Posterior vena cava (tissue), 2 donors: ENCODE results near the gene BICRA. TPM values are rescaled to one million over a fixed set of nuclear protein-coding genes. Genes with fewer than 3 reads are reported as not detected.
"Not testable (repeated sequence)": the region's sequence is repeated elsewhere in the genome, so short reads cannot be mapped to it uniquely, and the experiment has no call there.

Experiments used
- DNase-seq: peaks from one replicate; pipeline ENCODE4 v3.0.0-alpha.2; 2020; ENCODE audit warnings: low spot score
- intact Hi-C, 2 donors: fragments of 100-400 bp; cut with DNase I; formaldehyde crosslinking; loops; one replicate each; pipeline versions ENCODE4 v1.14.1 to v1.14.2; 2022 to 2023
- total RNA-seq, 2 donors: library from RNA; stranded (reverse); fragmentation: NEBNext Ultra II Directional; extraction: Animal tissue kit (Norgen Biotek cat#: 25700); gene quantifications; one replicate each; pipeline ENCODE4 v1.2.1, GENCODE V29; 2021
- donor health status: DM: yes; HTN: yes; CAD: no.
- donor health status: DM: yes; HTN: yes; CAD: no.

BICRA gene
- total RNA-seq, 2 donors from 2014 or later: 12.0 to 15.4 TPM

GRCh38 chr19:47651691-47652090, 42.8 kb downstream of the BICRA start:
- DNase-seq: no peak
- intact Hi-C loops: no loop called here

GRCh38 chr19:47652285-47652684, 43.4 kb downstream of the BICRA start:
- intact Hi-C loops: no loop called here
- DNase-seq: no peak

DNA sequence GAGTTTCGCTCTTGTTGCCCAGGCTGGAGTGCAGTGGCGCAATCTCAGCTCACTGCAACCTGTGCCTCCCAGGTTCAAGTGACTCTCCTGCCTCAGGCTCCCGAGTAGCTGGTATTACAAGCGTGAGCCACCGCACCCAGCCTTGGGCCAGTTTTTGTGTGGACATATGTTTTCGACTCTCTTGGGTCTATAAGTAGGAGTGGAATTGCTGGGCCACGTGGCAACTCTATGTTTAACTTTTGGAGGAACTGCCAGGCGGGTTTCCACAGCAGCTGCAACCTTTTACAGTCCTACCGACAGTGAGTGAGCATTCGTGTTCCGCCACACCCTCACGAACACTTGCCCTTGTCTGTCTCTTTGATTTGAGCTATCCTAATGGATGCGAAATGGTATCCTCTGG, 44.9 kb downstream of the BICRA start:
- intact Hi-C loops: no loop called here
- DNase-seq: no peak

GRCh38 chr19:47657719-47658118, 48.8 kb downstream of the BICRA start:
- intact Hi-C loops: loop anchor here in 1 of 2 donors (1.0 kb wide), 1 partner anchor 14 kb away; no protein-coding TSS in a partner anchor

GRCh38 chr19:47658431-47659348, 49.8 kb downstream of the BICRA start:
- DNase-seq: no peak
- intact Hi-C loops: loop anchor here in 1 of 2 donors (1.0 kb wide), 2 partner anchors 10 to 15 kb away; no protein-coding TSS in a partner anchor

More at GRCh38 chr19:47657719-47658118, 48.8 kb downstream of the BICRA start:
- no peak for DNase-seq

DNA sequence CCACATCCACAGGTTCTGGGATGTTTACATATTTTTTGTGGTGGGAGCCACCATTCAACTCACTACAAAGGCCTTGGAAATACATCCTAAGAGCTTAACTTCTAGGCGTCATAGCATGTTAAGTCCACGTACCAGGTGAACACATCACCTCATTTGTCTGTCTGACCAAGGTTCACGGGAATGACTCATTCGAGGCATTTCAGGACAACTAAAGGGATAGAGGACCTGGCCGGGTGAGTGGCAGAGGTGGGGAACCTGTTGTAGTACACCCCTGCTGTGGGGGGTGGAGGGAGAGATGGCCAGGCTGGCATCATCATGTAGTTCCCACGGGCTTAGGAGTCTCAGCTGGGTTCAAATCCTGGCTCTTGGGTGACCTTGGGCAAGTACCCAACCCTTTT, 51.5 kb downstream of the BICRA start:
- intact Hi-C loops: loop anchor here in 1 of 2 donors (5.0 kb wide), 1 partner anchor 48 kb away; no protein-coding TSS in a partner anchor
- DNase-seq: no peak

DNA sequence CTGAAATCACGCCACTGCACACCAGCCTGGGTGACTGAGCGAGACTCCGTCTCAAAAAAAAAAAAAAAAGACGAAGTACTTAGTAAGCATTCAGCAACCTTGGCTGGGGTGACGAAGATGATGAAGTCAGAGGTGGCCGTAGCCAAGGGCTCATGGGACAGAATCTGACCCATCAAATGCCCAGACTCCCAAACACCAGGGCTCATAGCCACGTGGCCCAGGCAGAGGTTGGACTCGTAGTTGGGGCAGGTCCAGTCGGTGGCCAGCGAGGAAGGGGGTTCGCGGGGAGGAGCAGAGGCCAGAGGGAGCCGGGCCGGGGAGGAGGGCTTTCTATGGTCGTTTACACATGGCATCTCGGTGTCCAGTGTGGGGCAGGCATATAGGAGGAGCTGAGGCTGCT, 52.2 kb downstream of the BICRA start:
- intact Hi-C loops: loop anchor here in 1 of 2 donors (5.0 kb wide), 1 partner anchor 49 kb away; no protein-coding TSS in a partner anchor
- peak; percentile 90 for DNase-seq

DNA sequence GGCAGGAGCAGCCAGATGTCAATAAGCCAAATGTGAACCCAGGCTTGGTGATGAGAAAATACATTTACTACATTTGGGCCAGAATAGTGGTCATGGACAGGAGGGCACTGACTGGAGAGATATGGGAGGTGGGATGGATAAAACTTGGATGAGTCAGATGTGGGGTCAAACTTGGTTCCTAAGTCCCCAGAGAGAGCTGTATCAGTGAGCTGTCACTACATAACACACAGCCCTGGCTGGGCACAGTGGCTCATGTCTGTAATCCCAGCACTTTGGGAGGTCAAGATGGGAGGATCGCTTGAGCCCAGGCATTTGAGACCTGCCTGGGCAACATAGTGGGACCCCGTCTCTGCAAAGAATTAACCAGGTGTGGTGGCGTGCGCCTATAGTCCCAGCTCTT, 52.7 kb downstream of the BICRA start:
- intact Hi-C loops: loop anchor here in 1 of 2 donors (5.0 kb wide), 1 partner anchor 49 kb away; no protein-coding TSS in a partner anchor
- no peak for DNase-seq

DNA sequence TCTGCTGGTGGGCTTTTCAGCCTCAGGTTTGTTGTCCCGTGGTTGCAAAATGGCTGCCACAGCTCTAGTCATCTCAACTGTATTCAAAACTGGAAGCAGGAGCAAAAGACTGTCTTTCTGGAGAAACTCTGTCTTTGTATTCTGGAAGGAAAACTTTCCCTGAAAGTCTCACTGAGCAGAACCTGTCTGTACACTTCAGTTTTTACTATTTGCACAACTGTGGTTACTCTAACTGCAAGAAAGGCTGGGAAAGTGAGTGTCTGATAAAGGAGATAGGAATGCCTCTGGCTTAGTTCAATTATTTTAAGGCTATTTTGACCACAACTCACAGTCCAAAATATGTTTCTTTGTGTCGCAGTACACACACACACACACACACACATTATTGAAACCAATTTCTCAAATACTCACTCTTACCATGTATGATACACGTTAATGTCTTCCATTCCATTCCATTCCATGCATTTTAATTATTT, 54.5 kb downstream of the BICRA start:
- no peak for DNase-seq
- intact Hi-C loops: loop anchor here in 1 of 2 donors (5.0 kb wide), 1 partner anchor 51 kb away; no protein-coding TSS in a partner anchor

GRCh38 chr19:47663911-47664771, 55.2 kb downstream of the BICRA start:
- intact Hi-C loops: loop anchor here in 1 of 2 donors (5.0 kb wide), 1 partner anchor 52 kb away; no protein-coding TSS in a partner anchor
- peak; percentile 88 for DNase-seq

DNA sequence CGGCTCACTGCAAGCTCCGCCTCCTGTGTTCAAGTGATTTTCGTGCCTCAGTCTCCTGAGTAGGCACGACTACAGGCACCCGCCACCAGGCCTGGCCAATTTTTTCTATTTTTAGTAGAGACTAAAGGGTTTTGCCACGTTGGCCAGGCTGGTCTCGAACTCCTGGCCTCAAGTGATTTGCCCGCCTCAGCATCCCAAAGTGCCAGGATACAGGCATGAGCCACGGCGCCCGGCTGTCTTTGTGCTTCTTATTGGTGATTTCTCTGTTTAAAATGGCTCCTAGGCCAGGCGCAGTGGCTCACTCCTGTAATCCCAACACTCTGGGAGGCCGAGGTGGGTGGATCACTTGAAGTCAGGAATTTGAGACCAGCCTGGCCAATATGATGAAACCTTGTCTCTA, 59.6 kb downstream of the BICRA start:
- intact Hi-C loops: loop anchor here in 1 of 2 donors (5.0 kb wide), 1 partner anchor 56 kb away; no protein-coding TSS in a partner anchor
- DNase-seq: not testable (repeated sequence)

DNA sequence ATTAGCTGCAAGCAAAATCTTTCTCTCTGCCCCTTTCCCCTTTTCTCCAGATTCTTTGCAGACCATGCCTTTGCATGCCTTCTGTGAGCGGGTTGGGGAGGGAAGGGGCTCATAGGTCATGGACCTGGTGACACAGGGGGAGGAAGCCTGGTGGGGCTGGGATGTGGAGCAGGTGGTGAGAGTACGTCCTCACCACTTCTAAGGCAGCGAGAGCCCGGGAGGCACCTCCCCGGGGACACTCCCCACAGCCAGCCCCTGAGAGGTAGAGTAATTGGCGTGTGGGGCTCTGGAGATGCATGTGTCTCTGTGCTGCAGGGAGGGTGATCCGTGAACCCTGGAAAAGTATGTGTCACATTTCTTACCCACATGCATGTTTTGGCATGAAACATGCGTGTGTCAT, 61.8 kb downstream of the BICRA start:
- intact Hi-C loops: no loop called here
- DNase-seq: no peak

DNA sequence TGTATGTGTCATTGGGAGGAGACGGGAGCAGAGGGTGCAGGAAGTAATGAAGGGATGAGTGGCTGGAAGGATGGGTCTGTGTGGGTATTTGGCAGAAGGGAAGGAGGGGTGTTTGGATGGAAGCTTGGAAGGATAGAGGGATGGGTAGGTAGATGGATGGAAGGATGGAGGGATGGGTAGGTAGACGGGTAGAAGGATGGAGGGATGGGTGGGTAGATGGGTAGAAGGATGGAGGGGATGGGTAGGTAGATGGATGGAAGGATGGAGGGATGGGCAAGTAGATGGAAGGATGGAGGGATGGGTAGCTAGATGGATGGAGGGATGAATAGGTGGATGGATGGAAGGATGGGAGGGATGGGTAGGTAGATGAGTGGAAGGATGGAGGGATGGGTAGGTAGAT, 62.6 kb downstream of the BICRA start:
- intact Hi-C loops: no loop called here
- no peak for DNase-seq

DNA sequence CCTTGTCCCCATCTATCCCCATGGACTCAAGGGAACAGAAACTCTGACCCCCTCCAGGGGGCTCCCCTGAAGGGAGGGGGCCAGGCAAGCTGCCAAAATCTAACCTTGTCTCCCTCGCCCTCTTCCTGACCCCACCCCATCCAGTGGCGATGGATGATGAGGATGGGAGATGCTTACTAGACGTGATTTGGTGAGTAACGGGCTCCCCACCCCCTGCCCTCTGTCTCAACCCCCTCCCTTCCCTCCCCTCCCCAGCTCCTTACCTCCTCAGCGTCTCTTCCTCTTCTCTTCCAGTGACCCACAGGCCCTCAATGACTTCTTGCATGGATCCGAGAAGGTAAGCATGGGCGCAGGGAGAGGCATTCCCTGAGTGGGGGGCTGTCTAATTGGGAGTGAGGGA, 64.5 kb downstream of the BICRA start:
- intact Hi-C loops: no loop called here
- peak; percentile 51 for DNase-seq

DNA sequence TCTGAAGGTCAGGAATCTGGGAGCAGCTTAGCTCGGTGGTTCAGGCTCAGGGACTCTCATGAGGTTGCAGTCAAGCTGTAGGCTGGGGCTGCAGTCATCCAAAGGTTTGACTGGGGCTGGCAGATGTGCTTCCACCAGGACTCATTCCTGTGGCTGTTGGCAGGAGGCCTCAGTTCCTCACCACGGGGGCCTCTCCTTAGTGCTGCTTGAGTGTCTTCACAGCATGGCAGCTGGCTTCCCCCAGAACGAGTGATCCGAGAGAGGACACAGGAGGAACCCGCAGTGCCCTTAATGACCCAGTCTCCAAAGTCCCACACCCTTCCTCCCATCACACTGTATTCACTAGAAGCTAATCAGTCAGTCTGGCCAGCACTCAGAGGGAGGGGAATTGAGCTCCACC, 65.6 kb downstream of the BICRA start:
- intact Hi-C loops: no loop called here

GRCh38 chr19:47675271-47675670, 66.3 kb downstream of the BICRA start:
- no peak for DNase-seq
- intact Hi-C loops: no loop called here

More for the DNA sequence above, 65.6 kb downstream of the BICRA start:
- DNase-seq: no peak

- no peak for DNase-seq
- intact Hi-C loops: no loop called here
Observed at GRCh38 chr19:47675859-47676258, 66.9 kb downstream of the BICRA start.

DNA sequence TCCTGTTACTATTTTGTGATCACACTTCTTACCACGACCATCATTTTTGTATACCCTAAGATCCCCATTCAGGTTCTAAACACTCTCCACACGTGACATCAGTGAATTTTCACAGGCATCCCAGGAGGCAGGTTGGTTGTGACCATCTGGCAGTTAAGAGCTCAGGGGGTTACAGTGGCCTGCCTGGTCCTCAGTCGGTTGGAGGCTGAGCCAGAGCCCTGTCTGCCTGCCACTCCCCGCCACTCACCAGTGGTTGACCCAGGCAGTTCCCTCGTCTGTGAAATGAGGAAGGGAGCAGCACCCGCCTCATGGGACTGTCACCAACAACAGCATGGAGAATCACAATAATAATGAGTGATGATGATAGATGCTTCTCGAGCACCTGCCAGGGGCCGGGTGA, 67.9 kb downstream of the BICRA start:
- intact Hi-C loops: no loop called here
- DNase-seq: no peak

DNA sequence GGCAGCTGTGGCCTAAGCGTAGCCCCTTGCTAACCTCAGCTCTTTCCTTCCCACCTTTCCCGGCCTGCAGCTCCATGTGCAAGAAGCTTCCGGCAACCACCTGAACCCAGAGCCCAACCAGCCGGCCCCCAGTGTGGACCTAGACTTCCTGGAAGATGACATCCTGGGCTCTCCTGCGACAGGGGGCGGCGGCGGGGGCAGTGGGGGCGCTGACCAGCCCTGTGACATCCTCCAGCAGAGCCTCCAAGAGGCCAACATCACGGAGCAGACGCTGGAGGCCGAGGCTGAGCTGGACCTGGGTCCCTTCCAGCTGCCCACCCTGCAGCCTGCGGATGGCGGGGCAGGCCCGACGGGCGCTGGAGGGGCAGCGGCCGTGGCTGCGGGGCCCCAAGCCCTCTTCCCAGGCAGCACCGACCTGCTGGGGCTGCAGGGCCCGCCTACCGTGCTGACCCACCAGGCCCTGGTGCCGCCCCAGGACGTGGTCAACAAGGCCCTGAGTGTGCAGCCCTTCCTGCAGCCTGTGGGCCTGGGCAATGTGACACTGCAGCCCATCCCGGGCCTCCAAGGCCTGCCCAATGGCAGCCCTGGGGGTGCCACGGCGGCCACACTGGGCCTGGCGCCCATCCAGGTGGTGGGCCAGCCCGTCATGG, 70.4 kb downstream of the BICRA start:
- DNase-seq: no peak
- intact Hi-C loops: no loop called here
